GM21423 (cell line): ENCODE data around the gene PIP.
A peak's percentile ranks its signal among the peaks of the same experiment; 100 is the strongest.
"Not testable (repeated sequence)": the region's sequence is repeated elsewhere in the genome, so short reads cannot be mapped to it uniquely, and the experiment has no call there.

Experiments used
- ATAC-seq: cut with Tn5 transposase; IDR thresholded peaks from one replicate; pipeline ENCODE4 v1.9.1; 2021; ENCODE audit warnings: mild to moderate bottlenecking, moderate library complexity; ENCODE audit not compliant: unreplicated experiment

PIP gene

GRCh38 chr7:143131781-143132180 lies at the start of gene PIP:
TSS of gene PIP (plus strand) at chr7:143132077. CDS start at chr7:143132117, 40 bp downstream.
- no peak for ATAC-seq

- ATAC-seq = peak; percentile 81
These were observed 46.8 kb upstream of the PIP start for GRCh38 chr7:143085109-143085508.

- not testable (repeated sequence) for ATAC-seq
These were observed 46.3 kb upstream of the PIP start for GRCh38 chr7:143085610-143086009.

- not testable (repeated sequence) for ATAC-seq
These were observed 43.2 kb upstream of the PIP start for GRCh38 chr7:143088549-143089231.

- ATAC-seq = no peak
These were observed 35.7 kb upstream of the PIP start for GRCh38 chr7:143096146-143096545.

- ATAC-seq = not testable (repeated sequence)
These were observed 32.3 kb upstream of the PIP start for GRCh38 chr7:143099579-143099978.

- no peak for ATAC-seq
These were observed 27.1 kb upstream of the PIP start for GRCh38 chr7:143104759-143105158.

GRCh38 chr7:143108019-143108418 lies 23.9 kb upstream of the PIP start:
- not testable (repeated sequence) for ATAC-seq

GRCh38 chr7:143117395-143117794 lies 14.5 kb upstream of the PIP start:
- ATAC-seq = no peak

- ATAC-seq = no peak
These were observed 11.0 kb upstream of the PIP start for GRCh38 chr7:143120691-143121405.

GRCh38 chr7:143123326-143123725 lies 8.6 kb upstream of the PIP start:
- ATAC-seq = not testable (repeated sequence)

- no peak for ATAC-seq
These were observed 5.7 kb upstream of the PIP start for GRCh38 chr7:143126146-143126545.

- ATAC-seq = no peak
These were observed 2.8 kb upstream of the PIP start for GRCh38 chr7:143129051-143129450.

GRCh38 chr7:143129477-143129876 lies 2.4 kb upstream of the PIP start:
- no peak for ATAC-seq

GRCh38 chr7:143130541-143130940 lies 1.3 kb upstream of the PIP start:
- no peak for ATAC-seq

GRCh38 chr7:143147070-143147469 lies 15.2 kb downstream of the PIP start:
- no peak for ATAC-seq

- no peak for ATAC-seq
These were observed 16.2 kb downstream of the PIP start for GRCh38 chr7:143148050-143148449.

GRCh38 chr7:143148651-143149050 lies 16.8 kb downstream of the PIP start:
- no peak for ATAC-seq

- ATAC-seq = not testable (repeated sequence)
These were observed 18.8 kb downstream of the PIP start for GRCh38 chr7:143150696-143151095.

GRCh38 chr7:143158617-143159016 lies 26.7 kb downstream of the PIP start:
- ATAC-seq = not testable (repeated sequence)

GRCh38 chr7:143171697-143172096 lies 39.8 kb downstream of the PIP start:
- ATAC-seq = no peak

- no peak for ATAC-seq
These were observed 40.5 kb downstream of the PIP start for GRCh38 chr7:143172354-143172753.
